Stimulated activated naive B cell treated with anti-CD40 and anti-IgM and Interleukin-4, amounts not matched to agents 10 μg/mL and 1 μg/mL and 100 μg/mL, for 72 hours (primary cell): ENCODE results near the gene KMO.

Experiments
- ATAC-seq, 2 donors: fragments of 150-1000 bp; cut with Tn5 transposase; replicated peaks; 2 replicates each; pipeline ENCODE4 v1.10.0; 2021; ENCODE audit warnings: moderate library complexity in 1 of 2
- DNase-seq: peaks from one replicate; pipeline ENCODE4 v3.0.0; 2021
- H3K27ac Mint-ChIP-seq: one replicate; pipeline ENCODE4 v1.8.0; 2022; ENCODE audit warnings: mild to moderate bottlenecking, mixed read lengths
- H3K27me3 Mint-ChIP-seq, 2 donors: one replicate each; pipeline ENCODE4 v1.8.0; 2022; ENCODE audit warnings: mixed read lengths in 2 of 2
- H3K36me3 Mint-ChIP-seq, 2 donors: one replicate each; pipeline ENCODE4 v1.8.0; 2022; ENCODE audit warnings: mixed read lengths in 2 of 2, mild to moderate bottlenecking in 1 of 2
- H3K4me1 Mint-ChIP-seq, 2 donors: one replicate each; pipeline ENCODE4 v1.8.0; 2022; ENCODE audit warnings: mixed read lengths in 2 of 2, mild to moderate bottlenecking in 1 of 2
- H3K4me3 Mint-ChIP-seq, 2 donors: one replicate each; pipeline ENCODE4 v1.8.0; 2022; ENCODE audit warnings: mild to moderate bottlenecking in 2 of 2, mixed read lengths in 2 of 2, moderate library complexity in 1 of 2
- H3K9me3 Mint-ChIP-seq, 2 donors: one replicate each; pipeline ENCODE4 v1.8.0; 2022; ENCODE audit warnings: mixed read lengths in 2 of 2, mild to moderate bottlenecking in 1 of 2

The KMO gene

DNA sequence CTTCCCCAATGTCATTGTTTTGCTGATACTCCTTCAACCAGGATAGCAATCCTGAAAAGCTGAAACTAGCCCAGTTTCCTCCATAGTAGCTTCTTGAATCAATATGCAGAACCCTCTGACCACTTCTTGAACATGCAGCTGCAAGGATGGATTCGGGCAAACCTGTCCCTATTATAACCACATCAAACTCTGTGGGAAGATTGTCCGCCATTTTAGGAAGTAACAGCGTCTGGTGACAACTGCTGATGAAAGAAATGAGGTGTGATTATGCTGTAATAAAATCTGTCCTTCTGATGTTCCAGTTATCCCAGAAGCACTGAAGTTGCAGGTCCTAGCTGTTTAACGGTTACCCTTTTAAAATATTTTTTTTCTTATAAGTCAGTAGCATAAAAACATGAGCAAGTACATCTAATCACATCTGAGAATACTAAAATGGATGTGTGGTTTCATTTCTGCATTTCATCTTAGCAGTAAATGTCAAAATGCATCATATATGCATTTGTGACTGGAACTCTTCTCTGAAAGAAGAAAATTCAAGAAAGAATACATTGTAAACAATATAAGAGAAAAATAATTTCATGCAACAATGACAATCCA is 103.5 kb downstream of the KMO start:
- Mint-ChIP-seq H3K36me3 (peaks cover 33 to 53% of the 10 kb centered on the region in 2 donors), H3K27ac (peak overlapping the region; percentile 88), H3K9me3 (peaks cover 2 to 4% of the 10 kb centered on the region in 2 donors), H3K4me1 (peaks cover 26 to 68% of the 10 kb centered on the region in 2 donors), H3K27me3 (no peaks in the 10 kb centered on the region), H3K4me3 (peak overlapping the region; percentile 41 to 60)
- ATAC-seq (no peak), DNase-seq (no peak)

- Mint-ChIP-seq H3K27me3 (no peaks in the 10 kb centered on the region), H3K4me3 (peak overlapping the region in 1 of 2 donors; percentile 29), H3K4me1 (peaks cover 31 to 73% of the 10 kb centered on the region in 2 donors), H3K9me3 (peaks cover 2 to 4% of the 10 kb centered on the region in 2 donors), H3K36me3 (peaks cover 33 to 51% of the 10 kb centered on the region in 2 donors), H3K27ac (peak overlapping the region; percentile 88)
- ATAC-seq = no peak
- DNase-seq = no peak
Measured at GRCh38 chr1:241636291-241636690, 104.1 kb downstream of the KMO start.

DNA sequence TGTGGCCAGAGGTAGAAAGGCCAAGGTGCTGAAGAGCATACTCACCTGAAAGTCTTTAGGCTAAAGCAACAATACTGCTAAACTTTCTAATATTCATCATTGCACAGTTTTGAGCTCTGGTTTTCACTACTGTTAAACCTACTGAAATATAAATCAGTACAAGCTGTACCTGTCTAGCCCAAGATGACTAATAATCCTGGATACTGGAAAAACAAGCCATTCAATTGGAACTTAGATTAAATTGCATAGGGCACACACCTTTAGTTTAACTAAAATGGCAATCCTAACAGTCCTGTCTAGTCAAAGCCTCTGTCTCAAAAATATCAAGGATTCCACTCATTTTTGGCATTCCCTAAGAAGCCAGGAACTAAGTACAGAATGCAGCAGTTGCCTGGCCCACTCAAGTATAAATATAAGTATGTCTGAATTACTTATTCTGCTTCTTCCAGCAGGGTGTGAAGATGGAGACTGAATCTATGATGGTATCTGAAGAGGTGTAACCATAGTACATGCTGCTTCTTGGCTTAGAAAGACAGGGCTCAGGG is 104.9 kb downstream of the KMO start:
- H3K4me3 Mint-ChIP-seq = peak overlapping the region; percentile 87 to 99
- peaks cover 29 to 44% of the 10 kb centered on the region in 2 donors for H3K36me3 Mint-ChIP-seq
- no peak for ATAC-seq
- no peak for DNase-seq
- peaks cover 29 to 67% of the 10 kb centered on the region in 2 donors for H3K4me1 Mint-ChIP-seq
- peaks cover 1 to 9% of the 10 kb centered on the region in 2 donors for H3K9me3 Mint-ChIP-seq
- peak overlapping the region; percentile 73 for H3K27ac Mint-ChIP-seq
- H3K27me3 Mint-ChIP-seq = no peaks in the 10 kb centered on the region

DNA sequence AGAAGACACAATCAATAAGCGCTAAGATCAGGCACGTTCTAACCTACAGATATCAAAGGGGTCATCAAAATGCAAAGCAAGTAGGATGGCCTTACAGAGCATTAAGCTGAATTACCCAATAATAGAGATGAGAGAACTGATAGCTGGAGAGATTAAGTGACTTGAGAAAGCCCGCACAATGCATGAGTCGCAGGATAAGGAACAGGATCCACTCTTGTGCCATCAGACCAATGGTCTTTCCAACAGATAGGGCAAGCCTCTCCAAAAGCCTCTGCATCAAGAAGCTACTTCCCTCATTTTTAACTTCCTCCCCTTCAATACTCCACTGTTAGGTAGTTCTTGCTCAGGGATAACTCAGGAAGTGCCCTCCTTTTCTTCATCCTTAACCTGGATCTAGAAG is 105.4 kb downstream of the KMO start:
- DNase-seq = no peak
- peaks cover 27 to 64% of the 10 kb centered on the region in 2 donors for H3K4me1 Mint-ChIP-seq

DNA sequence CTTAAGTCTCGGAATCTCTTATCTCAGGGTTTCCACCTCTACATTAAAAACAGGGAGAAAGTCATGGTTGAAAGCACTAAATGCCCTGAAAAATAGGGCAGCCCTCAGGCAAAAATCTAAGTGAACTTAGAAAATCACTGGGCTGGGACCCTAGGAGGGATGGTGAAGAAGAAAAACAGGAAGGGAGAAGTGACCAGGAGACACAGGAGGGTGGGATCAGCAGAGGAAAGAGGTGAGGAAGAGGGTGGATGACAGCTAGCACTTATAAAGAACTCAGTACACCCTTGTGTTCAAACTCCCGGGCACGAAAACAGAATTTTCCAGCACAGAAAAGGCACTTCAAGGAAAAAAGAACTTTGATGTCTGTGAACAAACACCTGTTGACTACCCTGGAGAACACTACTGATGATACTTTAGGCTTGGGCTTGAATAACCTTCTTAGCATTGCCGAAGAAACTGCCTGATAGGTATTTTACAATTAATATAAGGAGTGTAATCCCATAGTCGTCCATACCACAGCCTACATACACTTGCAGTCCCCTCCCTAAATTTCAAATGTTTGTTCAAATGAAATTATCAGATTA is 106.0 kb downstream of the KMO start:
- Mint-ChIP-seq H3K27me3 (no peaks in the 10 kb centered on the region), H3K36me3 (peaks cover 30 to 44% of the 10 kb centered on the region in 2 donors), H3K4me1 (peaks cover 27 to 65% of the 10 kb centered on the region in 2 donors), H3K9me3 (peaks cover 6 to 14% of the 10 kb centered on the region in 2 donors), H3K27ac (peak overlapping the region; percentile 72), H3K4me3 (peak overlapping the region; percentile 87 to 99)
- ATAC-seq = no peak
- DNase-seq = no peak

More for the DNA sequence above, 105.4 kb downstream of the KMO start:
- Mint-ChIP-seq H3K9me3 (peaks cover 5 to 14% of the 10 kb centered on the region in 2 donors), H3K36me3 (peaks cover 30 to 44% of the 10 kb centered on the region in 2 donors), H3K27me3 (no peaks in the 10 kb centered on the region), H3K27ac (peak overlapping the region; percentile 73), H3K4me3 (peak overlapping the region; percentile 87 to 99)
- no peak for ATAC-seq

DNA sequence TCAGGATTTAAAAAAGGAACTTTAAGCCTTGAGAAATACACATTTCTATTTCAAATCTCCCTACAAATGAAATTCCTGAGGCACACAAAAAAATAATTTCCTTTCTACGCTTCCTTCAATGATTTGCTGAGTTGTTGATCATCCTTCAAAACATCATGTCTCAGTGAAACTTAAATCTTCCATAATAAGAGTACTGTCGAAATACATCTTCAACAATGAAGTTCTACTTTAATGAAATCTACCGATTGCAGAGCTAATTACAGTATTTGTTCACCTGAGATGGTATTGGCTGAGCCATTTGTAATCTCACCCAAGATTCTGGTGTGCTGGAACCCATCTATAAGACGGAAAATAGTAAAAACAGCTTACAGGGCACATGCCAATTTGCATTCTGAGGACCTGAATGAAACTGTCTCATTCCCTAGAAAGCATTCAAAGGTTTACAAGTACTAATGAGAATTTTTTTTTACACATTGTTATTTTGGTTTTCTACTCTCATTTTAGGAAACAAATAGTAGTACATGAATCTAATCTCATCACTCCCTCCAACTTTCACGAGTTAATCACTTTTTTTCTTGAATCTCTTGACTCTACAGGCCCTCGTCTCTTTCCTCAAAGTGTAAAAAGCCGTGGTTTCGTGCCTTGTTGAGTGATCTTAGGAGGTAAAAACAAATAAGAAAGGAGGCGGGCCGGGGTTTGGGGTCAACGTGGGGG is 106.9 kb downstream of the KMO start:
- Mint-ChIP-seq H3K4me3 (peak overlapping the region; percentile 97 to 99), H3K27me3 (no peaks in the 10 kb centered on the region), H3K9me3 (peaks cover 10 to 19% of the 10 kb centered on the region in 2 donors), H3K4me1 (peaks cover 30 to 69% of the 10 kb centered on the region in 2 donors), H3K27ac (peak overlapping the region; percentile 96), H3K36me3 (peaks cover 26 to 43% of the 10 kb centered on the region in 2 donors)
- ATAC-seq = no peak
- no peak for DNase-seq

GRCh38 chr1:241639623-241640148 is 107.5 kb downstream of the KMO start:
- DNase-seq (no peak), ATAC-seq (peak; percentile 47 to 53)
- H3K36me3 Mint-ChIP-seq = peaks cover 22 to 36% of the 10 kb centered on the region in 2 donors
- H3K4me1 Mint-ChIP-seq = peaks cover 30 to 64% of the 10 kb centered on the region in 2 donors
- H3K4me3 Mint-ChIP-seq = peak overlapping the region; percentile 97 to 99
- H3K9me3 Mint-ChIP-seq = peaks cover 10 to 19% of the 10 kb centered on the region in 2 donors
- H3K27me3 Mint-ChIP-seq = no peaks in the 10 kb centered on the region
- H3K27ac Mint-ChIP-seq = peak overlapping the region; percentile 96

DNA sequence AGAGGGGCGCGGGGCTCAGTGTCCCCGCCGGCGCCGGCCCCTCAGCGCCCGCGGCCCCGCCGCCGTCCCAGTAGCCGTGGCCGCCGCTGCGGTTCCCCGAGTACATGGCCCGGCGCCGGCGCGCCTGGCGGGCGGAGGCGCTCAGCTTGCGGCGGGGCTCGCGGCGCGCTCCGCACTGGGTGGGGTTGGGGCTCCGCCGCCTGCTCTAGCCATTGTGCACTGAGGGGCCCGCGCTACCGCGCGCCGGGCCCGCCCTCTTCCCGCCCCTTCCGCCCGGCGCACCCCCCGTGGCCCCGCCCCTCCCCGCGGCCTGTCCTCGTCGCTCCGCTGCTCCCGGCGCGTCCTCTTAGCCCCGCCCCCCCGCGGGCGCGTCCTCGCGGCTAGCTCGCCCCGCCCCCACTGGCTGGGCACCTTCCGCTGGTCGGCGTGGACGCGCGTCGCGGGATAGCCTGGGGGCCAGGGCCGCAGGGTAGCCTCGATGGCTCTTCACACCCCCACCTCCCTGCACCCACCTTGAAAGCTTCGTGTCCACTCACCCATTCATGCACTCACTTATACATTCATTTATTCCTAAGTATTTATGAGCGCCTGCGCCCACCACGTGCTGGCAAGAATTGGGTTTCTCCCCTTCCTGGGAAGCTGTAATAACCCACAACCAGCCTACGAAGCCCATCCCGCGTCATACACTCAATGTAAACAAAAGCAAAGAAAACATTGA is 108.1 kb downstream of the KMO start, which contains the start of the genes CHML and OPN3:
Gene CHML, minus strand, starts transcription at position 221 of the 718 bp plus-strand sequence. CDS start 4,603 bp downstream, outside the sequence.
Gene OPN3, minus strand, starts transcription at position 221 of the 718 bp plus-strand sequence. Its CDS starts 115 bp downstream, at position 106.
- no peaks in the 10 kb centered on the region for H3K27me3 Mint-ChIP-seq
- H3K9me3 Mint-ChIP-seq = peaks cover 10 to 16% of the 10 kb centered on the region in 2 donors
- ATAC-seq (peak; percentile 89 to 93), DNase-seq (peak; percentile 87)
- H3K36me3 Mint-ChIP-seq = peaks cover 17 to 30% of the 10 kb centered on the region in 2 donors
- H3K27ac Mint-ChIP-seq = peak within 1 kb of the TSS; percentile 96
- H3K4me3 Mint-ChIP-seq = peak within 1 kb of the TSS; percentile 97 to 99
- peaks cover 25 to 57% of the 10 kb centered on the region in 2 donors for H3K4me1 Mint-ChIP-seq

GRCh38 chr1:241640867-241641622 is 108.9 kb downstream of the KMO start:
- Mint-ChIP-seq H3K4me1 (peaks cover 22 to 51% of the 10 kb centered on the region in 2 donors), H3K9me3 (peaks cover 10 to 14% of the 10 kb centered on the region in 2 donors), H3K36me3 (peaks cover 13 to 26% of the 10 kb centered on the region in 2 donors), H3K27ac (peak overlapping the region; percentile 96), H3K27me3 (no peaks in the 10 kb centered on the region), H3K4me3 (peak overlapping the region; percentile 85 to 99)
- DNase-seq (peak; percentile 18), ATAC-seq (peak; percentile 46 to 51)

DNA sequence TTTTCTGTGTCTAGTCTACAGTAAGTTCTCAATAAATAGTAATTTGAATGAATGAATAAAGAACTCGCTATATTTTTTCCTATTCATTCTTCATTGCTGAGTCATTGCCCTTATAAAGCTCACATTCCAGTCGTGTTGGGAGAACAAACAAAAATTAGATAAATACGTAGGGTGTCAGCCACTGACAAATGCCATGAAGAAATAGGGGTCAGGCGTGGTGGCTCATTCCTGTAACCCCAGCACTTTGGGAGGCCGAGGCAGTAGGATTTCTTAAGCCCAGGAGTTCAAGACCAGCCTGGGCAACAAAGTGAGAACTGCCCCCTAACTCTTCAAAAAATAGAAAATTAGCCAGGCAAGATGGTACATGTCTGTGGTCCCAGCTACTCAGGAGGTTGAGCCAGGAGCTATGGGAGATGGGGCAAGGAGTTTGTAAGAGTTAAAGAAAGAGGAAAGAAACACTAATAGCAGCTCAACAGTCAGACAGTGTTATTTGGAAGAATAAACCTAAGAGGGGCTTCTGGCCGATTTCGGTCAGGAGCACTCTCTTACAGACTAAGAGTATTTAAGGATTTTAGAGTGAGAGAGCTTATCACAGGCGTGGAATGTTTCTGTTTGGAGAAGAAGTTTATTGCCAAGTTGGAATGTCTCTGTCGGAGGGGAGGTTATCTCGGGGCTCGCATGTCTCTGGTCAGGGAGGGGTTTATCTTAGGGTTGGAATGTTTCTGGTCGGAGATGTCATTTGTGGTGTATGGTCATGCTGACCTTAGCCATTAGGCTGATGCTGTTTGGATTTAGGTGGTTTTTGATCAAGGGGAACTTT is 109.8 kb downstream of the KMO start:
- no peak for ATAC-seq
- Mint-ChIP-seq H3K4me1 (peaks cover 22 to 42% of the 10 kb centered on the region in 2 donors), H3K9me3 (peaks cover 10 to 14% of the 10 kb centered on the region in 2 donors), H3K36me3 (peaks cover 13 to 23% of the 10 kb centered on the region in 2 donors), H3K27ac (no peak overlapping the region), H3K27me3 (no peaks in the 10 kb centered on the region), H3K4me3 (no peak overlapping the region)
- no peak for DNase-seq

DNA sequence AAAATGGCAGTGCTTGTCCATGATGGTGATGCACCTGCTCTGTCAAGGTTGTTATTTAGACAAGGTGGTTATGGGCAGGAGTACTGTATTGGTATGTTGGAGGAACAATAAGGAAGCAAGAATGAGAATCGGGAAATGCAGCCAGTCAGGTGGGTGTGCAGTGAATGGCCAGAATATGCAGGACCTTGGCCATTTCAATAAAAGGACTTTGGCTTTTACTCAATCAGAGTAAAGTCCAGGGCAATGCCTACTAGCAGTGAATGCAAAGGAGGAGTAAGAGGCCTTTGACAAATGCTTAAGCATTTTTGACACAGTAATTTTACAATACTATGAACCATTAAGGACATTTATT is 110.4 kb downstream of the KMO start:
- DNase-seq = no peak
- Mint-ChIP-seq H3K27ac (no peak overlapping the region), H3K9me3 (peaks cover 10 to 14% of the 10 kb centered on the region in 2 donors), H3K36me3 (peaks cover 11 to 20% of the 10 kb centered on the region in 2 donors), H3K4me1 (peaks cover 19 to 36% of the 10 kb centered on the region in 2 donors), H3K4me3 (no peak overlapping the region), H3K27me3 (no peaks in the 10 kb centered on the region)
- no peak for ATAC-seq

DNA sequence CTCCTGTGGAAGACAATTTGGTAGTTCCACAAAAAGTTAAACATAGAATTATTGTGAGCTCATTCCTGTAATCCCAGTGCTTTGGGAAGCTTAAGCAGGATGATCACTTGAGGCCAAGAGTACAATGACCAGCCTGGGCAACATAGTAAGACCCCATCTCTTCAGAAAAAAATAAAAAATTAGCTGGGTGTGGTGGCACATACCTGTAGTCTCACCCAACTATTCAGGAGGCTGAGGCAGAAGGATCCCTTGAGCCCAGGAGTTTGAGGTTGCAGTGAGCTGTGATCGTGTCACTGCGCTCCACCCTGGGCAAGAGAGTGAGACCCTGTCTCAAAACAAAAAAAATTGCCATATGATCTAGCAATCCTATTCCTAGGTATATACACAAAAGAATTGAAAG is 112.1 kb downstream of the KMO start:
- DNase-seq = no peak
- peaks cover 13 to 23% of the 10 kb centered on the region in 2 donors for H3K4me1 Mint-ChIP-seq
- H3K4me3 Mint-ChIP-seq = no peak overlapping the region
- H3K9me3 Mint-ChIP-seq = peaks cover 10 to 14% of the 10 kb centered on the region in 2 donors
- no peaks in the 10 kb centered on the region for H3K27me3 Mint-ChIP-seq
- no peak overlapping the region for H3K27ac Mint-ChIP-seq
- no peak for ATAC-seq
- peaks cover 7 to 8% of the 10 kb centered on the region in 2 donors for H3K36me3 Mint-ChIP-seq
